ENCODE results near the gene MAMSTR.

DNA sequence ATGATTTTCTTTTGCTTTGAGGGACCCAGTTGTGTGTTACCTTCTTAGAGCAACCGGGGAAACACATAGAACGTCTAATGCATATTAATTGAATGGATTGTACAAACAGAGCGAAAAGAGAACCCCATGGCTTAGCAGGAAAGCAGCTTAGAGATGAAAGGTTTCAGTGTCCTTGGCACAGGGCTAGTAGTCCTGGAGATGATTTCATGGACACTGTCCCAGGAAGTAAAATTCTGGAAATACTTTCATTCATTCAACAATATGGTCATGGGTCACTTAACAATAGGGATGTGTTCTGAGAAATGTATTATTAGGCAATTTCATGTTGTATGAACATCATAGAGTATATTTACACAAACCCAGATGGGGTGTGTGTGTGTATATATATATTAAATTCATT is 33.4 kb downstream of the MAMSTR start:
- TF ChIP-seq POLR2A (IDR thresholded peaks at IDR 0.05; ENCODE audit: low read length), result no peak
- no peak for TF ChIP-seq GATA1 (IDR thresholded peaks at IDR 0.05; ENCODE audit: low read depth, low read length)

Measured in erythroblast (primary cell).